ENCODE data around the gene PPP1R3C.

The PPP1R3C gene

DNA sequence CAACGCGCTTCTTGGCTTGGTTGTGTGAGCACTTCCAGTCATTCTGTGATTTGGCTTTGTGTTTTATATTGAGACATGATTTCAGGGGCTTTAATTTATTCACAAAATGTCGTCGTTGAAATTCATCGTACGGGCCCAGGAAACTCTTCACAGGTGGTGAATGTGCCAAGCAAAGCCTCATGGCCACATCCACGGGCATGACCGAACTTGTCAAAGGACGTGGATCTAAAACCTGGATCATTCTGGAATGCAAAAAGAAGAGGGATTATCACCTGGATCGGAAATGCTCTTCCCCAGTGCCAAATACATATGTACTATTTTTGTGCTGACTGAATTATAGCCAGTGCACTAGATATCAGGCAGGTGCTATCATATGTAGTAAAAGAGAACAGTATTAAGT, 2.2 kb downstream of the PPP1R3C start:
- FAIRE-seq (no peak), DNase-seq (ENCODE audit: extremely low spot score, insufficient read length, low read depth) (no peak)

DNA sequence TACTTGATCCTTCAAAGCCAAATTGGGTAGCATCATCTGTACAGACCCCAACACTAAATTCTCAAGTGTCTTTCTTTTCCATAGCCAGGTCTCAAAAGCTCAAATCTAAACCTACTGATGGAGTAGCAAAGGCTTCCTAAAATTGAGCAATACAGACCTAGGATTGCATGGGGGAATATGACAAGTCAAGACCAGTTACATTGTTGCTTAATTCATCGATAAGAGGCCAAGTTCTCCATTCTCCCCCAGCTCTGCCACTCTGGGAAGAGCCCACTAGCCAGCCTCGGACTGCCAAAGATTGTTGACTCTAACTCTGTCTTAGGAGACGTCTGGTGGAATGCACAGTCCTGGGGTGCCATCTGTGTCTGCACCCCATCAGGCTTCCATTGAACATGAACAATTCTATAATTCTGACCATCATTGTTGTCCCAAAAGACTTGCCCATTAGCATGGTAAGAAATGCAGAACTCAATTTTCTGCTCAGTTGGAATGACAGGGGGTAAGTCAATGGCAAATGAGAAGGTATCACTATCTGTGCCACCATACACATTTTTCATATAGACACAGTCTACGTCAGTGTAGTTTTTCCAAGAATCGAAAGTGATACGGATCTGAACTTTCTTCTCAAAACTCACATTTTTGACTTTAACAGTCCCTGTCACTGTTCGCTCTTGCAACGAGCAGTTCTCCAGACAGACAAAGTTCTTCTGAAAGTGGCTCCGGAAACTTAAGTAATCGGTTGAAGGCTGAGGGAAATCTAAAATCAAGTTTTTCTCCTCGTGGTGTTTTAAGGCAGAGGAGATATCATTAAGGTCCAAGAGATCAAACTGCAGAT, 2.9 kb downstream of the PPP1R3C start:
- DNase-seq (ENCODE audit: extremely low spot score, insufficient read length, low read depth) (no peak), FAIRE-seq (no peak)

DNA sequence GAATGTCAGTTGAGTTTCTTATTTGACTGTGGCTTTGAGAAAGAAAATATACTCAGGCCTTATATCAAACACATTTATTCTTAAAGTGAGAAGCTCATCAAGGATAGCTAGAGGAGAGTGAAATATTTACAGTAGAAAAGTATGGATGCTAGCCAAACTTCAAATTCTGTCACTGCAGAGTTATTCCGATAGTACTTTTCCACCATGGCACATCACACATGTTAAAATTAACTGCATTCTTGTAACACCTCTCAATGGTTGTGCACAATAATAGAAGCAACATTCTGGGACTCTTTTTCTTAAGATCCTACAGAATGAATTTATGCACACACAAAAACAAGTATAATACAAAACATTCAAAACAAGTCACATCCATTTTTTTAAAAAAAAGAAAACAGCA, 4.5 kb downstream of the PPP1R3C start:
- DNase-seq (ENCODE audit: extremely low spot score, insufficient read length, low read depth), result no peak
- no peak for FAIRE-seq

DNA sequence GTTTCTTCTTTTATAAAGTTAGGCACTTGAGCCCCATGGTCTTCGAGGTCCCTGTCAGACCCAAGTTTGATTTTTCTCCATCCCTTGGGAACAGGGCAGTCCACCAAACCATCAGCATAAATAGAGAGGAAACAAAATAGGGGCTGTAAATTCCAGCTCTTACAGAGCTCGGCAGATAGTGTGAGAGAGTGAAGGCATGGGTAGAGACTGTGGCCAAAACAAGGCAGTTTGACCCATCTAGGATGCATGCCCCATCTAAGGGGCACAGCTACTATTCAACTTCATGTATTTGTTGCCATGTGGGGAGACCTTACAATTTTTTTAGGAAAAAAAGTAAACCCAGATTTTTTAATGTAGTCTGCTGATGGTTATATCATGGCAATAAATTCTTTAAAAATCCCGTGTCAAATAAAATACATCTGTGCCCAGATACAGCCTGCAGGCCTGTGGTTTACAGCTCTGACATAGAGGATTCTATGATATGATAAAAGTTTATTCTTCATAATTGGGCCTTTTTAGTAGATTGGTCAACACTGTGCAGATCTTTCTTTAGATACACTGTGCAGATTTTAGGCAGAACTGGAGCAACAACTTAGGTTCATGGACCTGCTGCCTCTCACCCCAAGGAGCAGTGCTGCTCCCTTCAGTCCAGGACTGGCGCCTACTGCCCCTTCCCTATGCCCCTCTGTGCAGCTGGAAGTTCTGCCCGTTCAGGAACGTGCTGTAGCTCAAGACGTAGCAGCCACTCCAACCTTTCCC, 5.3 kb downstream of the PPP1R3C start:
- FAIRE-seq, result no peak
- no peak for DNase-seq (ENCODE audit: extremely low spot score, insufficient read length, low read depth)

DNA sequence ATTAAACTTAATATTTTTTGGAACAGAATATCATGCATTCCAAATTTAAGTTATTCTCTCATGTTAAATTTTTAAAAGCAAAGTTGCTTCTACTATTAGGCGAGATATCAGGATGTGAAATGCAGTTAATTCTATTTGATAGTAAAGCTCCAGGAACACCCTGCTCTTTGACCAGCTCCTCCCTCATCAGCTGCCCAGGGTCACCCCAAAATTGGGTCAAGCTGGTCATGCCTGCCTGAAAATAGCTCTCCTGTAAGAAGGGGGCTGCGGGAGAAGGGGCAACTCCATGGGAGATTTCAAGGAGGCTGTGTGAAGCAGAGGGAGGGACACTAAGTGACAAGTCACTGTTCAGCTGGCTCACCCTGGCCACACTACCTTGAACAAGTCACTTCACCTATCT, 5.9 kb downstream of the PPP1R3C start:
- FAIRE-seq, result no peak

DNA sequence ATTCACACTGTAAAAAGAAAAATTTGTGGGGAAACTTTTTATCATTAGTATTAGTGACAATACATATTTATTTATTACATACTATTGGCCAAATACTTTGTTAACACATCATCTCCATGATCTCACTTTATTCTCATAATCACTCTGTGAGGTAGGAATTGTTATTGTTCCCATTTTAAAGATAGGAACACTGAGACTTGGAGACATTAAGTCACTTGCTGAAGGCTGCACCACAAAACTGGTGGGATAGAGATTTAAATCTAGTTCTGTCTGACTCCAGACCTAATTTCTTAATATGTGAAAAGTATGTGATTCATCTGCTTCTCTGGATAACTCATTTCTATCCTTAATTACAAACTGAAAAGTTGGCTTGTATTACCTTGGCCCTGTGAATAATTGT, 8.2 kb downstream of the PPP1R3C start:
- FAIRE-seq, result no peak

More for the DNA sequence above, 5.9 kb downstream of the PPP1R3C start:
- DNase-seq (ENCODE audit: extremely low spot score, insufficient read length, low read depth), result no peak

DNA sequence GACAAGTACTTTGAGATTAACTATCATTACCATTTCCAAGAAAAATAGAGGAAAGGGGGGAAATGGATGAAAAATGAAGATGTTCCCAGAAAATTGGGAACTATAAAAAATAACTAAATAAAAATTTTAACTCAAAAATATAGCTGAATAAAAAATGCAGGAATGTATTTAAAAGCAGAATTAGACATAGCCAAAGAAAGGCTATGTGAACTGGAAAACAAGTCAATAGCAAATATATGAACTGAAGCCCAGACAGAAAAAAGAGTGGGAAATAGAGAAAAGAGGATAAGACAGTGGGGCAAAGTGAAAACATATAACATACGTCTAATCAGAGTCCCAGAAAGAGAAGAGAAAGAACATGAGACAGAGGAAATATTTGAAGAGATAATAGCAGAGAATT, 10.3 kb downstream of the PPP1R3C start:
- FAIRE-seq (no peak), DNase-seq (ENCODE audit: extremely low spot score, insufficient read length, low read depth) (no peak)

More for the DNA sequence above, 8.2 kb downstream of the PPP1R3C start:
- no peak for DNase-seq (ENCODE audit: extremely low spot score, insufficient read length, low read depth)

DNA sequence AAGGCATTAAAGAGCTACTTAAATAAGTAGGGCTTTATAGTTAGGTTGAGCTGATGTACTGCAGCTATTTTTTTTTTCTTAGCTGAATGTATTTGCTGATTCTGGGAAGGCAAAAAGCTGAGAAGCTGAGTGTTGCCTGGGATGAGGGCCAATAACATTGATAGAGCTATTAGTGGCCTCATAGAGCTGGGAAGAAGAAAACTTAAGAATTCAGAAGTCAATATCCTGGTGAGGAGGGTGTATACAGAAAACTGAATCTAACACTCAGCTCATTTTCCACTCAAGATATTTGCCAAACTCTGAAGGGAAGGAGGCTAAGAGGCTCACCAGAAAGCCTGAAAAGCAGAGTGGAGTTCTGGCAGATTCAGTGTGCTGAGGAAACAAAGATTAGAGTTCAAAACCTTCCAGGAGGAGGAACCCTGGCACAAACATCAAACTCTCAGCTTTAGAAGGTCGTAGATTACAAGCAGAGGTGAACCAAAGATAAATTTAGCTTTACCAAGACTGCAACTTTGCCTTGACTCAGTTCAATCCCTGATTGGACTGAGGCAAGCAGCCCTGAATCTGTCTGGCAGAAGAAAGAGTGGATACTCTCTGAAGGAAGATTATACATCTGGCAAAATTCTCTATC, 11.3 kb downstream of the PPP1R3C start:
- no peak for DNase-seq (ENCODE audit: extremely low spot score, insufficient read length, low read depth)
- no peak for FAIRE-seq

DNA sequence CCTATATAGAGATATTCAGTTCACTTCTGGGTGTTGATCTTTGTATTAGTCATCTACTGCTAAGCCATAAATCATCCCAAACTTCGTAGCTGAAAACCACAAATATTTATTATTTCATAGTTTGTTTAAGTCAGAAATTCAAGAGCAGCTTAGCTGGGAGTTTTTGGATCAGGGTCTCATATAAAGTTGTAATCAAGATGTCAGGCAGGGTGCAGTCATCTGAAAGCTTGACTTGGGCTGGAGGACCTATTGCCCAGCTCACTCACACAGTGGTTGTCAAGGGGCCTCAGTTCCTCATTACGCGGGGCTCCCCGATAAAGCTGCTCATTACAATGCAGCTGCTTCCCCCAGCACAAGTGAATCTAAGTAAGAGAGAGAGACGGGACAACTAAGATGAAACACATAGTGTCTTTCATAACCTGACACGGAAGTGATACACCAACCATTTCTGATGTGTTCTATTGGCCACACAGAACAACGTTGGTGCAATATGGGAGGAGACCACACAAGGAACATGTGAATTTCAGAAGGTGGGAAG, 15.7 kb downstream of the PPP1R3C start:
- no peak for FAIRE-seq
- no peak for DNase-seq (ENCODE audit: extremely low spot score, insufficient read length, low read depth)

DNA sequence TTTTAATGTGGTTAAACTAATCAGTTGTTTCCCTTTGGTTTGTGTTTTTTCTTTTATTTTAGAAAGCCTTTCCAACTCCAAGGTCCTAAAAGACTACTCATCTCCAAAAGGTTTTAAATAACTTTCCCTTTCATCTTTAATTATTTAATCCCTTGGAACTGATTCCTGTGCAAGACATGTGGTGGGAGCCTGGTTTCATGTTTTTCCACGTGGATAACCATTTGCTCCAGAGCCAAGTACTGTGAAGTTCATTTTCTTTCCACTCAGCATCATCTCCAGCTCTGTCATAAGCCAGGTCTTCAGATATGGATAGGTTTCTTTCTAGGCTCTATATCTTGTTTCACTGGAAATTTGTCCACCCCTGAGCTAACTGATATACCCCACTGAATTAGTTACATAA, 16.7 kb downstream of the PPP1R3C start:
- no peak for DNase-seq (ENCODE audit: extremely low spot score, insufficient read length, low read depth)
- no peak for FAIRE-seq

DNA sequence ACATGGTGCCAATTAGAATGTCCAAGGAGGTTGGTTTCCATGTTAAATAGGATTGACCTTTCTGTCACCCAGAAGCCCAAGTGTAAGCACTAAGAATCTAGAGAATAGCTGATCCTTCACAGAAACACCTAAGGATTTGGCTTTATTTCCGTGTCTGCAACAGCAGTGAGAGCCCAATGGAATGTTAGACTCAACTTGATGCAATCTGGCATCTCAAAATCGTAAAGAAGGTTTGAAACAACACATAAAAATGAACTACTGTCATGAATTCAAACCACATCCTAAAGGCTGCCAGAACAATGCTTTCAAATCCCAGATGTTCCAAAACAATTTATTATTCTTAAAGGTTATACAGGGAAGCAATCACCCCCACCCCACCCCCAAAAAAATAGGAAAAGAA, 18.6 kb downstream of the PPP1R3C start:
- FAIRE-seq, result no peak
- DNase-seq (ENCODE audit: extremely low spot score, insufficient read length, low read depth), result no peak

DNA sequence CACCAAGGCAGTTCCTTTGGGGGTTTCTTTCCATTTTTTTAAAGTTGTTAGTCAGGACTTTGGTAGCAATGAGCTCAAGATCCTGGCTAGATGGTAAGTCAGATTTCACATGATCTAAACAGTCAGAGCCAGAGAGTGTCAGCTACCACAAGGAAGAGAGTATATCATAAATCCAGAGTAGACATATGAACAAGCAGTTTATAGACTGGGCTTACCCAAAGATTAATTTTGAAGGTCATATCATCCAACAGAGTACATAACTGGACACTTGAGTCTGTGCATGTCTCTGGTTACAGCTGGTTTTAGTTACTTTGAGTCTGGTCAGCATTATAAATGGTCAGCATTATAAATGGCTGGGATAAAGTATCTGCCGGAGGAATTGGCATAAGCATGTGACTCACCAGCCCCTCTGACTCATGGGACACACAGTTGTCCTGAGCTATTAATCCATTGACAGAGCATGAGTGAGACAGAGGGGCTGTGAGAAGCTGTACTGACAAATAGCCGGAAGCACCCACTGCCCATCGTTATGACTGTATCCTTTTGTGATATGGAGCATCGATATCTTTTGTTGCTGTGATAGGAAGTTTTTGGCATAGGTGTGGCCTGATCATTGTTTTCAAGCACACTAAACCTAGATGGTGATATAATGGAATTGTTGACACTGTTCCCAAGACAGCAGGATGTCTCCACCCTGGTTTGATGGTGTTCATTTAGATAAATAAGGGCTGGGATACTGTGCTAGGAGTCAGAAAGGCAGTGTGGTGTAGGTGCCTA, 19.3 kb downstream of the PPP1R3C start:
- DNase-seq (ENCODE audit: extremely low spot score, insufficient read length, low read depth) (no peak), FAIRE-seq (no peak)

DNA sequence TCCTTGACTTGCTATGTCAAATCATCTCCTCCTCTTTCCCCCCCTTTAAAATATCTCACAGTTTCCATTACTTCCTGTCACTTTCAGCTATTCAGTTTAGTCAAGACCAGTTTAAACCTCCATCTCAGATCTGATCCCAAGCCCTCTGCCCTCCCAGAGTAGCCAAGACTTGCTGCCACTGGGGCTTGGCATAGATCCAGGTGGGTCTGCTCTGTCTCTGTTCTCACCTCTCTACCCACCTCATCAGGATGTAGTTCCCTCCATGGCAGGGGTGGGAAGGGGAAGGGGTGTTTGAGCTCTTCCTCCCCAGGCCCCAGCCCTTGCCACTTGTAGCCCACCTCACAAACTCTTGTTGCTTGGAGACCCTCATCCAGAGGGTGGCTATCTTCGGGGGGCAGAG, 22.0 kb downstream of the PPP1R3C start:
- no peak for DNase-seq (ENCODE audit: extremely low spot score, insufficient read length, low read depth)
- FAIRE-seq, result no peak

DNA sequence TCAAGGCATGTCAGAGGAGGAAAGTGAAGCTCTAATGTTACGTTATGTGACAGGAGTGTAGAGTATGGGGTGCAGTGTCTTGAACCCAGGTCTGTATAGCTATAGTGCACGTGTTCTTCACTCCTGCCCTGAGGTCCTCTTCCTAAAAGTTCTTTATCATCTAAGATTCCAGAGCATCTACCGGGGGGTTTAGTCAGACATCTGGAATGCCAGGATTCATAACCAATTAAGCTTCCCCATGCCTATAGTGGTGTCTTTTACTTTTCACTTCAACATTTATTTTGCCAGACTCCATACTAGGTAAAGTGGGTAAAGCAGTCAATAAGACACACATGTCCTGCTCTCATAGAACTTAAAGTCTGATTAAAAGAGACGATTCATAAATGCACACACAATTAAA, 22.4 kb downstream of the PPP1R3C start:
- no peak for DNase-seq (ENCODE audit: extremely low spot score, insufficient read length, low read depth)
- no peak for FAIRE-seq

DNA sequence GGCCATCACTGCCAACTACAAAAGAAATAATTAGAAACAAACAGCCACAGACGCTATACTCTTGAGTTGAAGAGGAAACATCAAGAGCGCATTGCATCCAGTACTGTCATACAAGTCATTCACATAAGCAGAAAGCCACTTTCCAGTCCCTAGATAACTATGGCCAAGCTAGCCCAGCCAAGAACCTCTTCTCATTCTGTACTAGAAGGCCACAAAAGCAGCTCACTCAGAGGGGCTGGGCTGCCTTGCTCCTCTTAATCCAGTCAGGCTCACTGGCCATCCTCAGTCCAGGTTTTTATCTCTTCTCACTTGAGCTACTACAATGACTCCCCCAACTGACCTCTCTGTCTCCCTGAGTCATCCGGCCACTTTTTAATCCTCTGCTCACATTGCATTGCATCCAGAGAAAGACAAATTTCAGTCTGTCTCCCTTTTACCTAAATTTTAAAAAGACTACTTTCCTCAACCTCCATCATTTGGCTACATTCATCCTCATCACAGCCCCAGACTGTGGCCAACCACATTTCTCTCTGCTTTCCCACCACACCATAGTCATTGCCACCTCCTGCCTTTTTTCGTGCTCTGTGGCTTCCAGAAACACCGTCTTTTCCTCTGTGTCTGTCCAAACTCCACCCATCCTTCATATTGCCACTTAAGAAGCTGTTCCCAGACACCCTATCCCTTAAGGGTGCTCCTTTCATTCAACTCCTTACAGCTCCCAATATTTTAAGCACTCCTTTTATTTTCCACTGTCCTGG, 25.0 kb downstream of the PPP1R3C start:
- no peak for FAIRE-seq
- no peak for DNase-seq (ENCODE audit: extremely low spot score, insufficient read length, low read depth)

DNA sequence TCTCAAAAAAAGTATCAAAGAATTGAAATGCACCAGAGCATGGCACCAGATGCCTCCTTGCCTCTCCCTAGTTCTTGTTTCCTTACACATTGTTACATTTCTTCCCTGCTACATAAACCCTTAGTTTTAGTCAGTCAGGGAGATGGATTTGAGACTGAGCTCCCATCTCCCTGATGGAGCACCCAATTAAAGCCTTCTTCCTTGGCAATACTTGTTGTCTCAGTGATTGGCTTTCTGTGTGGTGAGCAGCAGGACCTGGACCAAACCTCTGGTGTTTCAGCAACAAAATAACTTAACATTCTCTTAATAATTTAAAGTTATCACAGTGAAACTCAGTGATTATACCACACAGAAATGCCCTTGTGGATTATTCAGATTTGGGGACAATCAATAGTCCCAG, 26.9 kb downstream of the PPP1R3C start:
- FAIRE-seq, result no peak

DNA sequence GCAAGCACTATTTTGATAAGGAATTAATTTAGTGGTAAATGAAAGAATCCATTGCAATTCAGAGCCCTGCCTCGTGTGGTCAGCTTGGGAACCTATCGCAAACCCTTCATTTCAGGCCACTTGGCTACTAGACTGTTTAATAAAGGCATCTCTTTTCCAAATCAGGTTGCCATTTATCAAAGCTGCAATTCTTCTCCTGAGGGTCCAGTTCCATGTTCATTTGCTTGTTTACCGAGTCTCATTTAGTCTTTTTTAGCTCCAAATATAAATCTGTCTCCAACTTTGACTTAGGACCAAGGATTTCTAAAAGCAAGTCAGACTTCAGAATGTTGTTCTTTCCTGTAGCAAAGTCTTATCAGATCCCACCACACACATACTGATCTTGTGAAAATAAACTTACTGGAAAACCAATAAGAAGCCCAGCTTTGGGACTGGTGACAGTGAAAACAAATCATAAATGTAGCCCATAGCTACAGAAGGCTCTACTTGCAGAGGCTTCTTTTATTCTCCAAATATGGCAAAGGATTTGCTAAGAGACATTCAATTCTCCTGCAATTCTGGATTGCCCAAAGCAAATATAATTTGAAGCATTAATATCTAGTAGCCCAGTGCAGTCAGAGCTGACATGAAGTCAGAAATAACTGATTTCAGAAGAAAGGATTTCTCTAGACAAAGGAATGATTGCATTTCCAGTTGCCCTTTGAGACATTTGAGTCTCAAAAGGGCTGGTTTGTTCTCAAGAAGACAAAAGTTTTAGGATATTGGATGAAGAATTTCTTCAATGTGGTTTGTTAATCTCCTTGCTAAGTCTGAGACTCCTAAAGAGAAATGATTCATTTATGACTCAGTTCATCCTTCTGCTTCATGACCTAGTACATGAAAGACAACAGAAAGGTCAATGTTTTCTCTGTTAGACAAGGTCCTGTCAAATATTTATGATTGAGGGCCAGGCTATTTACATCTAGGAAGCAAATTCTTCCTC, 28.0 kb downstream of the PPP1R3C start:
- DNase-seq (ENCODE audit: extremely low spot score, insufficient read length, low read depth), result no peak
- FAIRE-seq, result no peak

More for the DNA sequence above, 26.9 kb downstream of the PPP1R3C start:
- no peak for DNase-seq (ENCODE audit: extremely low spot score, insufficient read length, low read depth)

DNA sequence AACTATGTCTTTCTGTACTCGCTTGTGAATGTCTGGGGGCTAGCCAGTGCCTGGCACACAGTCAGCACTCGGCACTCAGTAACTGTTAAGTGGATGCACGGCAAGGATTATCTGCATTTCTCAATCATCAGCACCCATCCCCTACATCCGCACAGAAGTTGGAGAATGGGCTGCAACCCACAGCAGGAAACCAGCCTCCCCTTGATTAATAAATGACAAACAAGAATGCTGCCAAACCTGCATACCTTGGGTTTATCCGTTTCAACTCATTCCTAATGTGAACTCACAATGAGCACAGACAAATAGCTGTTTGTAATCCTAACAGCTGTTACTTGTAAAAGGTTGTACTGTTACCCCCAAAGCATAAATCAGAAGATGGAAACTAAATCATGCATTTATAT, 28.9 kb downstream of the PPP1R3C start:
- DNase-seq (ENCODE audit: extremely low spot score, insufficient read length, low read depth) (no peak), FAIRE-seq (no peak)

Data from GM18507 (cell line).